Stimulated activated CD8-positive, alpha-beta memory T cell treated with anti-CD3 and anti-CD28 coated beads, Interleukin-7, amount 100 ng/mL, for 24 hours (primary cell): ENCODE data around the gene DNAJC13.
A peak's percentile ranks its signal among the peaks of the same experiment; 100 is the strongest.
"Not testable (repeated sequence)": the region's sequence is repeated elsewhere in the genome, so short reads cannot be mapped to it uniquely, and the experiment has no call there.

ENCODE experiments used
- DNase-seq: peaks from one replicate; pipeline ENCODE4 v3.0.0-alpha.2; 2020; ENCODE audit warnings: low read depth

DNAJC13 gene, protein sequence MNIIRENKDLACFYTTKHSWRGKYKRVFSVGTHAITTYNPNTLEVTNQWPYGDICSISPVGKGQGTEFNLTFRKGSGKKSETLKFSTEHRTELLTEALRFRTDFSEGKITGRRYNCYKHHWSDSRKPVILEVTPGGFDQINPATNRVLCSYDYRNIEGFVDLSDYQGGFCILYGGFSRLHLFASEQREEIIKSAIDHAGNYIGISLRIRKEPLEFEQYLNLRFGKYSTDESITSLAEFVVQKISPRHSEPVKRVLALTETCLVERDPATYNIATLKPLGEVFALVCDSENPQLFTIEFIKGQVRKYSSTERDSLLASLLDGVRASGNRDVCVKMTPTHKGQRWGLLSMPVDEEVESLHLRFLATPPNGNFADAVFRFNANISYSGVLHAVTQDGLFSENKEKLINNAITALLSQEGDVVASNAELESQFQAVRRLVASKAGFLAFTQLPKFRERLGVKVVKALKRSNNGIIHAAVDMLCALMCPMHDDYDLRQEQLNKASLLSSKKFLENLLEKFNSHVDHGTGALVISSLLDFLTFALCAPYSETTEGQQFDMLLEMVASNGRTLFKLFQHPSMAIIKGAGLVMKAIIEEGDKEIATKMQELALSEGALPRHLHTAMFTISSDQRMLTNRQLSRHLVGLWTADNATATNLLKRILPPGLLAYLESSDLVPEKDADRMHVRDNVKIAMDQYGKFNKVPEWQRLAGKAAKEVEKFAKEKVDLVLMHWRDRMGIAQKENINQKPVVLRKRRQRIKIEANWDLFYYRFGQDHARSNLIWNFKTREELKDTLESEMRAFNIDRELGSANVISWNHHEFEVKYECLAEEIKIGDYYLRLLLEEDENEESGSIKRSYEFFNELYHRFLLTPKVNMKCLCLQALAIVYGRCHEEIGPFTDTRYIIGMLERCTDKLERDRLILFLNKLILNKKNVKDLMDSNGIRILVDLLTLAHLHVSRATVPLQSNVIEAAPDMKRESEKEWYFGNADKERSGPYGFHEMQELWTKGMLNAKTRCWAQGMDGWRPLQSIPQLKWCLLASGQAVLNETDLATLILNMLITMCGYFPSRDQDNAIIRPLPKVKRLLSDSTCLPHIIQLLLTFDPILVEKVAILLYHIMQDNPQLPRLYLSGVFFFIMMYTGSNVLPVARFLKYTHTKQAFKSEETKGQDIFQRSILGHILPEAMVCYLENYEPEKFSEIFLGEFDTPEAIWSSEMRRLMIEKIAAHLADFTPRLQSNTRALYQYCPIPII (N-terminal part only)

DNA sequence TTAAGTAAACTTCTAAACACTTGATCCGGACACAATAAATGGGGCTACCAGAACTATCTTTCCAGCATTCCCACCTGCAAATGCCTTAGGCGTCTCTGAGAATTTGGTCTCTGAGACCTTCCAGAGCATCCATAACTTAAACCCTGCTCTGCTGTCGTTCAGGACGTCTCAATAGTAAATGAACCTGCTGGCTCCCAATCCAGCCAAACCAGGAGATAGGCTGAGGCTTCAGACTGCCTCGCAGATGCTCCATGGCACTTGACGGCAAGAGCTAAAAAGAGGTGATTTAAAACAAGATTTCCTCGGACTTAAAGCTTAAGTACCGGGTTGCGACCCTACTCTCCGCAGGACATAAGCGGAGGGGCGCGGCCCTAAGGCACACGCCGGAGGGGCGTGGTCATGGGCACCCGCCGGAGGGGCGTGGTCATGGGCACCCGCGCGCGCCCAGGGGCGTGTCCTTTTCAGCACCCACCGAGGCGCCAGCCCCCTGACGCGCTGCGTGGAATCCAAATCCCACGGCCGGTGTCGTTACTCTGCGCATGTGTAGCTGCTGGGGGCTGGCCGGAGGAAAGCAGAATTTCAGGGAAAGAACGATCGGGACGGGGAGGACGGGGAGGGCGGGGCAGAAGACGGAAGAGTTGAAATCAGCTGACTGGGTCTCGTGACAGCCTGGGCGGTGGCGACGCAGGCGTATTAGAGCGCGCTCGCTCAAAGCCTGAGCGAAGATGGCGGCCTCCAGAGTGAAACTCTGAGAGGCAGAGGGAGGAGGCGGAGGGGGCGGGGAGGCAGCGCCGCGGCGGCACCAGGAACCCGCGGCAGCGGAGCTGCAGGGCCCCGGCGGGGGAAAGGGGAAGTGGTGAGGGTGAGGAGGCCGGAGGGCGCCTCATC lies at the start of gene DNAJC13:
Gene DNAJC13 (plus strand): TSS at position 696 of the 888 bp plus-strand sequence. CDS start 17,049 bp downstream, outside the sequence.
- DNase-seq, result peak; percentile 76

DNA sequence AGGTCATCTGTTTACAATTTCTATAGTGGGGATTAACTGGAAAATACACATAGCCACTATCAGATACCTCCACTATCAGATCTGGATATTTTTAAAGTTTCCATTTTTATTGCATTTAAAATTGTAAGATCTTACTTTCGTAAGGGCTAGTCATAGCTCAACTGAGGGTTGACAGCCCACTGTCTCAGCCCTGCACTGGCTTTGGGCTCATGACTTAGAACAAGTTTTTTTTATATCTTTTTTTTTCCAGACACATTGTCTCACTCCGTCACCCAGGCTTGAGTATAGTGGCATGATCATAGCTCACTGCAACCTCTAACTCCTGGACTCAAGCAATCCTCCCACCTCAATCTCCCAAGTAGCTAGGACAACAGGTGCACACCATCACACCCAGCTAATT lies 48.8 kb upstream of the DNAJC13 start:
- no peak for DNase-seq

DNA sequence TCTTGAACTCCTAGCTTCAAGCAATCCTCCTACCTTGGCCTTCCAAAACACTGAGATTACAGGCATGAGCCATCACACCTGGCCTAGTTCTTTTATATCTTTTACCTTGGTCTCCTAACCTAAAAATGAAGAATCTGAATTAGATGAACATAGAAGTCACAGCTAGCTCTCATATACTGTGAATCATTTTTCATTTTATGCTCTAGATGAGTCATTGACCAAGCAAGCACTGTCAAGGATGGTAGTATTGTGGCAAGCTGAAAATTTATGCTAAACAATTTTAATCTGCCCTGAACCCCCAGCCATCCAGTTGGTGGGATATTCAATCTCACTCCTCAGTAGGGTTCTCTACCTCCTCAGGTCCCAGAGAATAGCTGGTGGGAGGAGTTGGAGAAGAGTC lies 48.3 kb upstream of the DNAJC13 start:
- no peak for DNase-seq

DNA sequence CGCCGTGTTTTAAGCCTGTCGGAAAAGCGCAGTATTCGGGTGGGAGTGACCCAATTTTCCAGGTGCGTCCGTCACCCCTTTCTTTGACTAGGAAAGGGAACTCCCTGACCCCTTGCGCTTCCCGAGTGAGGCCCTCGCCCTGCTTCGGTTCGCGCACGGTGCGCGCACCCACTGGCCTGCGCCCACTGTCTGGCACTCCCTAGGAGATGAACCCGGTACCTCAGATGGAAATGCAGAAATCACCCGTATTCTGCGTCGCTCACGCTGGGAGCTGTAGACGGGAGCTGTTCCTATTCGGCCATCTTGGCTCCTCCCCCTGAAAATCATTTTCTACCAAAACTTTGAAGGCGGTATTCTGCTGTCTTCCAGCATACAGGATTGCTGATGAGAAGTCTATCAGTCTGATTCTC lies 40.4 kb upstream of the DNAJC13 start:
- not testable (repeated sequence) for DNase-seq

DNA sequence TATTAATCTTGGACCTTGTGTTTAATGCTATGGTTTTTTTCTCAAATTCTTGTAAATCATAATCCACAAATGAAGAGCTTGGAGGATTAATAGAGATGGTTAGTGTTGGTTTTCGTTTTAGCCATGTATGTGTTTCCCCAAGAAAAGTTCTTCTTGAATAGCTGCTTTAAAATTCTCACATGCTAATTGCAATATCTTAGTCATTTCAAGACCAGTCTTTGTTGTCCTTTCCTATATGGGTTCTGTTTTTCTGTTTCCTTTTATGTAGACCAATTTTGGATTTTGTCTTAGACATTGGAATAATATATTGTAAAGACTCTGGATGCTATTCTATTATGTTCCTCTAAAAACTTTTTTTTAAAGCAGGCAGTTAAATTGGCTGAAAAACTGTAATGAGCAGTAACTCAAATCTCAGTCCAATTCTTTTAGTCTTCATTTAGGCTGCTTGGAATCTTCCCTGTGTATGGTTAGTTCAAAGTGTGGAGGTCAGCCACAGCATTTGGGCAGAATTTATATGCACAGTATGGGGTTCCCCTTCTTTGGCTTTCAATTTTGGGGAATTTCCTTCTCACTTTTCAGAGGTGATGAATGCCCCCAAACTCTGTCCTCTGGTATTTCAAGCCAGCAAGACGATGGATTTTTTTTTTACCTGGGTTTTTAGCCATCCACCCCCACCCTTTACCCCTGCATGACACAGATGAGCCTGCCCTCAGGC lies 39.1 kb upstream of the DNAJC13 start:
- no peak for DNase-seq

DNA sequence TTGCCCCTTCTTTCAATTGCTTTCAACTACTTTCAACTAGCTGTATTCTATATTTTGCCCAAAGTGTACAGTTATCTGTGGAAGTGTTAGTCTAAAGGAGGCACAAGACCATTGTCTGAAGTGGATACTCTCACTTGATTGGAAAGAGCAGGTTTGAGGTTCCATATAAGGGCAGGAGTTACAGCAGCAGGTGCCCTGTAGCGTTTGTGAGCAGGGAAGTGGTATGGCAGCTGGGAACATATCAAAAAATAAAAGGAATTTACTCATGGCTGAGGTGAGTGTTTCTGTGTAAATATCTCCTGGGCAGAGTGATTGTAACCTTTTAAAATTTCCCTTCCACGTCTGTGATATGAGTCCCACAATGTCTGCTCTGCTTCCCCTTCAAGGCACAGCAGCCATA lies 38.5 kb upstream of the DNAJC13 start:
- no peak for DNase-seq

DNA sequence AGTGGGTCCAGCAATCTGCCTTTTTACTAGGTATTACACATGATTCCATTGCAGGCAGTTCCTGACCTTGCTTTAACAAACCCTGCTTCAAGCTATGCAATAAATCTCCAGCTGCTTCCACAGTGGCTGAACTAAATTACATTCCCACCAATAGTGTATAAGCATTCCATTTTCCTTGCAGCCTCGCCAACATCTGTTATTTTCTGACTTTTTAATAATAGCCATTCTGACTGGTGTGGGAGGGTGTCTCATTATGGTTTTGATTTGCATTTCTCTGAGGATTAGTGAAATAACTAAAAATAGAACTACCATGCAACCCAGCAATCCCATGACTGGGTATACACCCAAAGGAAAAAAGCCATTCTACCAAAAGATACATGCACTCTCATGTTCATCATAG lies 36.4 kb upstream of the DNAJC13 start:
- no peak for DNase-seq

DNA sequence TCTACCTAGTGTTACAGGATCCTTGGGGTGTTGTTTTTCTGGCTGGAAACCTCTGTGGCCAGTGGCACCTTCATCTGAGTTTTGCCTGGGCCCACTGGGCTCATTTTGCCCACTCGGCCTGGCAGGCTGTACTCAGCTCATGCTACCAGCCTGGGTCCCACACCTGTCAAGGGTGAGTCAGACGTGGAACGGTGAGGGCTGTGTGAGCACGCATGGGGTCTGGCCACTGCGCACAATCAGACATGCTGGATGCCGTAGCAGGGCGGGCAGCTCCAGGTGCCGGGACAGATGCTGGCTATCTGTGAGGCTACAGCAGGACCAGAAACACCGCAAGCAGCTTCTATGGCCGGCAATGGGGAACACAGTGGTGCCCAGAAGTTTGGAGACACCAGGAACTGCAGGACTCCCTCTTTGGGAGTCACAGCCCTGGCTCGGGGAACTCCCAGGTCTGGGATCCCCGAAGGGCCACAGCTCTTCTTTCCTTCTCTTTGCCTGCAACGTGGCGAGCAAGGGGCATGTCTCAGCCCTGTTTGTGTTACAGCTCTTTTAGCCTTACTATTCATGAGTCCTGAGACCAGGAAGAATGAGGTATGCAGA lies 35.9 kb upstream of the DNAJC13 start:
- no peak for DNase-seq

DNA sequence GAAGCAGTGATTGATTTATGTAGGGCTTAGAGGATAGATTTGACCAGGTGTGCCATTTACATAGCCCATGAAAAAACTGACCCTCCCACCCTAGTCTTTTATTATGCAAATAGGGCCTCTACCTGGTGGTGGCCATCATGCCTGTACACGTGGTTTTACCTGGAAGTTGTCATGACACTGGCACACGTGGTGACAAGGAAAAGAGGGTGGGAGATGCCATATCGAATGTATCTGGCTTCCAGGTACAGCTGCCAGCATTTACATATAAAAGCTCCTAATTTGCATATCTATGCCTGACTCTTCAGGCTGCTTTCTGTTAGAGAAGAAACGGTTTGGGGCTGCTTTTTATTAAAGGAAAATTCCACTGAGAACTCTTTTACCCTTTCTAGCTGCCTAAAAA lies 35.0 kb upstream of the DNAJC13 start:
- no peak for DNase-seq

DNA sequence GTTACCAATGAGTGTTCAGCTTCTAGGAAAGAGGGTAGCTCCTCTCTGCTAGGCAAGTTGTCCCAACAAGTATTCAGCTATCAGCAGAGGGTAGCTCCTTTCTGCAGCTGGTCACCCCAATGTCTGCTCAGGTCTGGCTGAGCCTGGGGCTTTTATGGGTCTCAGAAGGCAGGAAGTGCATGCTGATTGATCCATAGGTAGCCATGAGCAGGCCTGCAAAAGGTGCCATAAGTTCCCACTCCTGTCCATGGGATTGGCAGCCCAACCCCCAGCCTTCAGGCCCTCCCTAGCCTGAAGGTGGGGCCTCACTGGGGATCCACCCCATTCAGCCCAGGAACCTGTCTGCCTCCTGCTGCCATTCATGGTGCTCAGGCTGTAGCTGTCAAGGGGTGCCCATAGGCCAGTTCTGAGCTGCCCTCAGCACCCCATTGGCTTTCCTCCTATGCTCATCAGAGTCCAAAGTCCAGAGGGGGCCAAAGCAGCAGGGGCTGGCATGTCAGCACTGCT lies 34.6 kb upstream of the DNAJC13 start:
- DNase-seq, result no peak

DNA sequence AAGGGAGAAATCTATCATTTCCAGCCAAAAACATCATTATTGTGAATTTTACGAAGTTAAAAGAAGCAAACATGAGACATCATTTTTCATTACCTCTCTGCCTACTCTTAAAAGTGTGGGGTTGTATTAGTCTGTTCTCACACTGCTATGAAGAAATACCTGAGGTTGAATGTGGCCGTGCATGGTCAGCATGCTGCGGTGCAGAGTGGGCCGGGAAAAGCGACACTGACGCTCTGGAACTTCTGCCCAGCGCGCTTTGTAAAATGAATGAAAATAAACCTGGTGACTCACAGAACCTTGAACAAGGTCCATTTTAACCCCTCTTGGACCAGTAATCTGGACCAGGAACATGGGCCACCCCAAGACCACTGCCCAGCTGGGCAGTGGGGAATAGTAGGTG lies 31.0 kb upstream of the DNAJC13 start:
- DNase-seq, result no peak

DNA sequence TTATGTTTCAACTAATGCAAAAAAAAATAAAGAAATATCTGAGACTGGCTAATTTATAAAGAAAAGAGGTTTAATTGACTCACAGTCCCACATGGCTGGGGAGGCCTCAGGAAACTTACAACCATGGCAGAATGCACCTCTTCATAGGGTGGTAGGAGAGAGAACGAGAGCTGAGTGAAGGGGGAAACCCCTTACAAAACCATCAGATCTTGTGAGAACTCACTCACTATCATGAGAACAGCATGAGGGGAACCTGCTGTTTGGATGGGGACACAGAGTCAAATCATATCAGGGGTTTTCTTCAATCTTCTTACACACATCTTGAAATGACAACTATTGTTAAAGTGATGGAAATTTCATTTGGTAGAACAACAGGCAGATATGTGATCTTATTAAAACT lies 24.6 kb upstream of the DNAJC13 start:
- DNase-seq, result not testable (repeated sequence)

DNA sequence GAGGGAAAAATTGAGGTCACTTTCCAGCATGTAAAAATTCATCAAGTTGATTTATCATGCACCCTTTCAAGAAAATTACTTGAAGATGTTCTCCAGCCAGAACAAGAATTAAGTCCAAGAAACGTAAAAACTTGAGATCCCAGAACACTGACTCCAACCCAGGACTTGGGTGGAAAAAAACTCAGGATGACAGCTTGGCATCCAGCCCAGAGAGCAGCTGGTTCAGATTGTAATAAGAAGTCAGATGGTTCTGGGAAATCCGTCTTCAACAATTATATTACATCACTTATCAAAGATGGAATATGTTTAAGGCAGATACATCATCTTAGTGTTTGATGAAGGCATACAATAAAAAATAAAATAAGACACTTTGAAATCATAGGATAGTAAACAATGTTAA lies 23.0 kb upstream of the DNAJC13 start:
- no peak for DNase-seq

DNA sequence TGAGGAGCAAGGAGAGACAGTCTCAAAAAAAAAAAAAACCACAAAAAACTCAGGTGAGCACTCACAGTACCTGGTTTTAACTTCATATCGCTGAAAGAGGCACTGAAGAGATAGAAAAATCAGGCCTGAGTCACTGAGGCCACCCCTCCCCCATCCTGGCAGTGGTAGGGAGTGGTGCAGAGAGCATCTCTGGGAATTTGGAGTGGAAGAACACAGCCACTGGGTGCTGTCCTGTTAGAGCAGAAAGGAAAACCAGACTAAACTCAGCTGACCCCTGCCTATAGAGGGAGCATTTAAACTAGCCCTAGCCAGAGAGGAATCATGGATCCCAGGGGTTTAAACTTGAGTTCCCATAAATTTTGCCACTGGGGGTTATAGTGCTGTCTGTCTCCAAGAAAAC lies 22.2 kb upstream of the DNAJC13 start:
- DNase-seq, result no peak

DNA sequence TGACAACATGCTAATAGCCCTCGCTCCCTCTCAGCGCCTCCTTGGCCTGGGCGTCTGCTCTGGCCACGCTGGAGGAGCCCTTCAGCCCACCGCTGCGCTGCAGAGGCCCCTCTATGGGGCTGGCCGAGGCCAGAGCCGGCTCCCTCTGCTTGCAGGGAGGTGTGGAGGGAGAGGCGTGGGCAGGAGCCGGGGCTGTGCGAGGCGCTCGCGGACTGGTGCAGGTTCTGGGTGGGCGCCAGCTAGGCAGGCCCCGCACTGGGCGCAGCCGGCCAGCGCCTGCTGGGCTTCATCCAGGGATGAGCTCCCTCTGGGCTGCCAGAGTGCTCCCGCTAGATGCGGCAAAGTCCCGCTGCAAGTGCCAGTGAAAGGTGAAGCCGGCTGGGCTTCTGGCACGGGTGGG lies 21.0 kb upstream of the DNAJC13 start:
- DNase-seq, result no peak

DNA sequence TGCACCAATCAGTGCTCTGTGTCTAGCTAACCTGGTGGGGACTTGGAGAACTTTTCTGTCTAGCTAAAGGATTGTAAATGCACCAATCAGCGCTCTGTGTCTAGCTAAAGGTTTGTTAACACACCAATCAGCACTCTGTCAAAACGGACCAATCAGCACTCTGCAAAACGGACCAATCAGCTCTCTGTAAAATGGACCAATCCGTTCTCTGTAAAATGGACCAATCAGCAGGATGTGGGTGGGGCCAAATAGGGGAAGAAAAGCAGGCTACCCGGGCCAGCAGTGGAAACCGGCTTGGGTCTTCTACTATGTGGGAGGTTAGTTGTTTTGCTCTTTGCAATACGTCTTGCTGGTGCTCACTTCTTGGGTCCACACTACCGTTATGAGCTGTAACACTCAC lies 20.5 kb upstream of the DNAJC13 start:
- DNase-seq, result not testable (repeated sequence)

DNA sequence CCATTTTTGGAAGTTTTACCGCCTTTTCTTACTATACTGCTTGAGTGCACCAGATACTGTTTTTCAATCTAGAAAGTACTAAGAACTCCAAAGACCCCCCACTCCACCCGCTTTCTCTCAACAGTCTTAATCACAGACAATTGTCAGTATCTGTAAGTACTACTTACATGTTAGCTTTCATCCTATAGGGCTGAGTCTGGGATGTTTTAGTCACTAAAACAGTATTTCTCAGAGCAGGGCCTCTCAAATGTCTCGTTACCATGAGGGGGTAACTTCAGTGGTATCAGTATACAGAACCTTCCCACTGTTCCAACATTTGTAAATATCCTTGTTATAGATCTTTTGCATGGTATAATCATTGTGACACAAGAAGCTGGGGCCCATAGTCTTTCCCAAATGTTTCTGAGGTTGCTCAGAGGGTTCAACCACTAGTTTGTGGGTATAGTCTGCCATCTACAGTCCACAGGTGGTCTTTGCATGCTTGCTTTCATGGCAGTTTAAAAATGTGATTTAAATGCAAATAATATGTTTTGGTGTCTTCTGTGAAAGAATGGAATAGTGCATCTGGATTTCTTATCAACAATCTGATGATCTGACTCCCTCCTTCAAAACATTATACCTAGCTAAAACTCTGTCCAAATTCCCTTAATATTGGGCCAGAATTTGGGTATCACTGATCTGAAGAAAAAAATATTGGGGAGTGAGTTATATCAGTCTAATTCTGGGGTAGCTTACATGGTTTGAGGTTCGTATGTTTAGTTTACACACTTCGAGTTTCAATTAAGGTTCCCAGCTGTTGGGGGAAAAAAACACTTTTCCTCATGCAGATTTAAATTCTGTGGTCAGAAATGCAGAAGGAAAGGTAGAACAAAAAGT lies 18.0 kb upstream of the DNAJC13 start:
- no peak for DNase-seq

DNA sequence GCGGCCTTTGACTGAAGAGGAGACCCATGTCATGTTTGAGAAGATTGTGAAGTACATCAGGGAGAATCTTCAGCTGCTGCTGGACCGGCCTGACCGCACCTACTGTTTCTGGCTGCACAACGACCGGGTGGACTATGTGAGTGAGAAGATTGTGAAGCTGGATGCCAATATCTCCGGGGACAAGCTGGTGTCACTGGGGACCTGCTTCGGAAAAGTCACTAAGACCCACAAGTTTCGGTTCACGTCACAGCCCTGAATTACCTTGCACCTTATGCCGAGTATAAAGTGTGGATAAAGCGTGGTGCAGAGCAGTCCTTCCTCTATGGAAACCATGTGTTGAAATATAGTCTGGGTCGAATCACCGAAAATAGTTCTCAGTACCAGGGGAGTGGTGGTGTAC lies 16.0 kb upstream of the DNAJC13 start:
- DNase-seq, result no peak

DNA sequence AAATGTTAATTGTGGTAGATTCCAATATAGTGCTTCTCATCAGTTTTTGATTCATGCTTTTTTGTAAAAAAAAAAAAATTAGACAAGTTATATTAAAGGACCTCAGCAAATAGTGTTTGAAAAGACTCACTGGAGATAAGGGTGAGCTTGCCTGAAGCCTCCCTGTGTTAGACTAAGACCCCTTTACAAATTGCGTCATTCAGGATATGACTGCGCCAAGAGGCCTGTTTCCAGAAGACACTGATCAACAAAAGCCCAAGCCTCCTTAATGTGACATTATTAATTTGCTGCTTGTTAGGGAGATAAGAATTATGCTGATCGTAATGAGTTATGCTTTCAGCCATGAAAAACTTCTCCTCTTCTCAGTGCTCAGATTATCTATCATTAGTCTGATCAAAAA lies 13.0 kb upstream of the DNAJC13 start:
- DNase-seq, result no peak
